GM19468 (cell line): ENCODE results near the gene SH3GL3.

ENCODE experiments used
- ATAC-seq: cut with Tn5 transposase; IDR thresholded peaks from one replicate; pipeline ENCODE4 v1.9.1; 2021; ENCODE audit warnings: mild to moderate bottlenecking, moderate library complexity, moderate number of reproducible peaks; ENCODE audit not compliant: unreplicated experiment; ENCODE audit errors: extremely low read depth

SH3GL3 gene

GRCh38 chr15:83656943-83657528 lies 209.9 kb downstream of the SH3GL3 start:
- ATAC-seq = no peak

GRCh38 chr15:83657549-83657948 lies 210.4 kb downstream of the SH3GL3 start:
- ATAC-seq = no peak

- ATAC-seq = no peak
Measured at GRCh38 chr15:83658430-83659416, 211.6 kb downstream of the SH3GL3 start.

- ATAC-seq = no peak
Measured at GRCh38 chr15:83659417-83659812, 212.3 kb downstream of the SH3GL3 start.

GRCh38 chr15:83665480-83665879 lies 218.3 kb downstream of the SH3GL3 start:
- no peak for ATAC-seq
